Stimulated activated CD8-positive, alpha-beta memory T cell treated with anti-CD3 and anti-CD28 coated beads, Interleukin-7, amount 100 ng/mL, for 48 hours (primary cell): ENCODE data around the gene NOA1.
"Not testable (repeated sequence)": the region's sequence is repeated elsewhere in the genome, so short reads cannot be mapped to it uniquely, and the experiment has no call there.

Source experiments
- DNase-seq, 2 donors: peaks; one replicate each; pipeline ENCODE4 v3.0.0-alpha.2; 2020; ENCODE audit warnings: low read depth in 1 of 2; ENCODE audit errors: extremely low read depth in 1 of 2

The NOA1 gene

GRCh38 chr4:56959100-56959499 lies 18.3 kb downstream of the NOA1 start:
- no peak for DNase-seq

- DNase-seq: no peak
Measured at GRCh38 chr4:56958111-56958517, 19.3 kb downstream of the NOA1 start.

GRCh38 chr4:56953680-56954520 lies 23.5 kb downstream of the NOA1 start:
- DNase-seq: no peak

- DNase-seq: no peak
Measured at GRCh38 chr4:56941403-56941802, 36.0 kb downstream of the NOA1 start.

- DNase-seq: no peak
Measured at GRCh38 chr4:56940971-56941370, 36.4 kb downstream of the NOA1 start.

GRCh38 chr4:56940403-56940802 lies 37.0 kb downstream of the NOA1 start:
- DNase-seq: no peak

GRCh38 chr4:56939826-56940225 lies 37.6 kb downstream of the NOA1 start:
- DNase-seq: not testable (repeated sequence)

- no peak for DNase-seq
Measured at GRCh38 chr4:56937262-56937661, 40.1 kb downstream of the NOA1 start.

- no peak for DNase-seq
Measured at GRCh38 chr4:56931924-56932323, 45.5 kb downstream of the NOA1 start.

- DNase-seq: no peak
Measured at GRCh38 chr4:56930638-56931037, 46.8 kb downstream of the NOA1 start.

- no peak for DNase-seq
Measured at GRCh38 chr4:56927196-56927595, 50.2 kb downstream of the NOA1 start.

- DNase-seq: not testable (repeated sequence)
Measured at GRCh38 chr4:56914977-56915376, 62.4 kb downstream of the NOA1 start.

- no peak for DNase-seq
Measured at GRCh38 chr4:56914336-56914735, 63.1 kb downstream of the NOA1 start.
